ENCODE measurements around the gene NR3C2. TPM values are rescaled to one million over a fixed set of nuclear protein-coding genes. Genes with fewer than 3 reads are reported as not detected.

NR3C2 gene
- total and polyA plus RNA-seq, 2 of the 4 experiments (the other 2 are of a cell fraction), result 1.1 to 2.3 TPM

GRCh38 chr4:148214529-148215166 is 227.6 kb downstream of the NR3C2 start:
- Histone ChIP-seq H3K23ac (ENCODE audit: low read depth, low read length) (no peak overlapping the region), H3K36me3 (ENCODE audit: control insufficient read depth, insufficient read depth, low read length) (no peaks in the 10 kb centered on the region), H2BK15ac (ENCODE audit: low read depth, low read length) (no peak overlapping the region), H2BK20ac (ENCODE audit: low read depth, low read length) (no peak overlapping the region), H3K4me1 (ENCODE audit: control insufficient read depth, insufficient read depth, low read length) (no peaks in the 10 kb centered on the region), H4K5ac (ENCODE audit: low read depth, low read length) (no peak overlapping the region), H4K20me1 (ENCODE audit: insufficient read depth, low read length) (no peaks in the 10 kb centered on the region), H3K27ac (ENCODE audit: insufficient read depth, low read length) (no peak overlapping the region), H3K9ac (ENCODE audit: low read depth, low read length) (no peak overlapping the region), H3K4ac (ENCODE audit: low read depth, low read length) (no peak overlapping the region), H3K79me1 (ENCODE audit: low read depth in 1 of 2, low read length in 2 of 2) (no peaks in the 10 kb centered on the region), H3K18ac (ENCODE audit: low read depth, low read length) (no peak overlapping the region), H4K8ac (ENCODE audit: low read depth in 2 of 2, low read length in 2 of 2) (no peak overlapping the region), H3K9me3 (ENCODE audit: control insufficient read depth, insufficient read depth, low read length) (no peaks in the 10 kb centered on the region), H2BK120ac (ENCODE audit: low read depth, low read length) (no peak overlapping the region), H3K14ac (replicated peaks; ENCODE audit: low read depth, low read length) (no peak overlapping the region), H3K4me2 (ENCODE audit: low read depth, low read length) (no peak overlapping the region), H3K4me3 (ENCODE audit: insufficient read depth, low read depth, low read length) (no peak overlapping the region), H2AK9ac (replicated peaks; ENCODE audit: low read depth, low read length, poor library complexity) (no peak overlapping the region), H4K91ac (ENCODE audit: insufficient read depth, low read depth, low read length) (no peak overlapping the region), H3K56ac (ENCODE audit: extremely low read depth, insufficient read depth, low read length) (no peak overlapping the region), H3K27me3 (ENCODE audit: control insufficient read depth, insufficient read depth, low read length) (no peaks in the 10 kb centered on the region), H2AK5ac (ENCODE audit: low read depth, low read length) (no peak overlapping the region), H3K9me1 (ENCODE audit: insufficient read depth, low read length) (no peaks in the 10 kb centered on the region), H2BK5ac (ENCODE audit: low read depth, low read length, poor library complexity, severe bottlenecking) (no peak overlapping the region), H2AFZ (replicated peaks; ENCODE audit: low read length, poor library complexity) (no peak overlapping the region)
- DNase-seq, result peak; percentile 5
- dilution Hi-C loops (cut with HindIII; ENCODE audit: low sequenced_read_pairs, unreplicated experiment), result no loop called here
- intact Hi-C loops (cut with micrococcal nuclease), result no loop called here
- POLR2A ChIA-PET (ENCODE audit: unreplicated experiment), result interaction anchor here (0.6 kb wide), 1 partner anchor 14 kb away, joined by 6 read pairs; no protein-coding TSS in a partner anchor
- peak; percentile 42 for ATAC-seq (ENCODE audit: low read depth)
- CTCF ChIA-PET, result interaction anchor here (1.2 kb wide), 1 partner anchor 10 kb away, joined by 4 read pairs; no protein-coding TSS in a partner anchor
- no peak for TF ChIP-seq MAZ (IDR thresholded peaks at IDR 0.05; ENCODE audit: borderline replicate concordance, low read depth, low read length)
- no peak for TF ChIP-seq RCOR1 (IDR thresholded peaks at IDR 0.05; ENCODE audit: insufficient replicate concordance, low read length)
- no peak for TF ChIP-seq SMC3 (IDR thresholded peaks at IDR 0.05; ENCODE audit: low read depth, low read length)
- TF ChIP-seq ELK1 (IDR thresholded peaks at IDR 0.05; ENCODE audit: borderline replicate concordance, low read depth, low read length), result no peak
- no peak for TF ChIP-seq POLR2A (IDR thresholded peaks at IDR 0.05; ENCODE audit: low read depth, low read length)
- TF ChIP-seq, protein P1, sequence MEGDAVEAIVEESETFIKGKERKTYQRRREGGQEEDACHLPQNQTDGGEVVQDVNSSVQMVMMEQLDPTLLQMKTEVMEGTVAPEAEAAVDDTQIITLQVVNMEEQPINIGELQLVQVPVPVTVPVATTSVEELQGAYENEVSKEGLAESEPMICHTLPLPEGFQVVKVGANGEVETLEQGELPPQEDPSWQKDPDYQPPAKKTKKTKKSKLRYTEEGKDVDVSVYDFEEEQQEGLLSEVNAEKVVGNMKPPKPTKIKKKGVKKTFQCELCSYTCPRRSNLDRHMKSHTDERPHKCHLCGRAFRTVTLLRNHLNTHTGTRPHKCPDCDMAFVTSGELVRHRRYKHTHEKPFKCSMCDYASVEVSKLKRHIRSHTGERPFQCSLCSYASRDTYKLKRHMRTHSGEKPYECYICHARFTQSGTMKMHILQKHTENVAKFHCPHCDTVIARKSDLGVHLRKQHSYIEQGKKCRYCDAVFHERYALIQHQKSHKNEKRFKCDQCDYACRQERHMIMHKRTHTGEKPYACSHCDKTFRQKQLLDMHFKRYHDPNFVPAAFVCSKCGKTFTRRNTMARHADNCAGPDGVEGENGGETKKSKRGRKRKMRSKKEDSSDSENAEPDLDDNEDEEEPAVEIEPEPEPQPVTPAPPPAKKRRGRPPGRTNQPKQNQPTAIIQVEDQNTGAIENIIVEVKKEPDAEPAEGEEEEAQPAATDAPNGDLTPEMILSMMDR (conservative IDR thresholded peaks at IDR 0.05; ENCODE audit: low read depth, low read length), result no peak
- TF ChIP-seq RFX5 (IDR thresholded peaks at IDR 0.05; ENCODE audit: low read depth, low read length), result no peak
- TF ChIP-seq FOS (IDR thresholded peaks at IDR 0.05; ENCODE audit: low read depth, low read length), result no peak
- no peak for TF ChIP-seq MAFK (IDR thresholded peaks at IDR 0.05; ENCODE audit: low read depth, low read length)
- TF ChIP-seq CHD1 (IDR thresholded peaks at IDR 0.05; ENCODE audit: low read depth, low read length), result no peak
- no peak for TF ChIP-seq RAD21 (IDR thresholded peaks at IDR 0.05; ENCODE audit: low read length)
- no peak for TF ChIP-seq NFE2L2 (IDR thresholded peaks at IDR 0.05; ENCODE audit: low read depth, low read length)
- TF ChIP-seq, protein P2, sequence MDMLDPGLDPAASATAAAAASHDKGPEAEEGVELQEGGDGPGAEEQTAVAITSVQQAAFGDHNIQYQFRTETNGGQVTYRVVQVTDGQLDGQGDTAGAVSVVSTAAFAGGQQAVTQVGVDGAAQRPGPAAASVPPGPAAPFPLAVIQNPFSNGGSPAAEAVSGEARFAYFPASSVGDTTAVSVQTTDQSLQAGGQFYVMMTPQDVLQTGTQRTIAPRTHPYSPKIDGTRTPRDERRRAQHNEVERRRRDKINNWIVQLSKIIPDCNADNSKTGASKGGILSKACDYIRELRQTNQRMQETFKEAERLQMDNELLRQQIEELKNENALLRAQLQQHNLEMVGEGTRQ (IDR thresholded peaks at IDR 0.05; ENCODE audit: low read depth, low read length), result no peak
- TF ChIP-seq BHLHE40 (IDR thresholded peaks at IDR 0.05; ENCODE audit: low read depth, low read length), result no peak
- TF ChIP-seq CEBPB (IDR thresholded peaks at IDR 0.05; ENCODE audit: low read depth, low read length), result no peak
- no peak for TF ChIP-seq MXI1 (IDR thresholded peaks at IDR 0.05; ENCODE audit: borderline replicate concordance, low read depth, low read length)
- BruUV-seq (replicated peaks), result no TSS peak
- in situ Hi-C loops (cut with MboI; ENCODE audit: low sequenced_read_pairs), result no loop called here
- WGBS, 2 experiments (ENCODE audit: extremely low coverage in 2 of 2, insufficient read length in 1 of 2), result 60% methylated on average over 4 of the region's 11 CpGs; no CpG with 5 or more reads in 1 of the 2 experiments

Data from IMR-90 (cell line).